Endothelial cell of umbilical vein (primary cell): ENCODE measurements around the gene CRISPLD2. TPM values are rescaled to one million over a fixed set of nuclear protein-coding genes. Genes with fewer than 3 reads are reported as not detected.
"Not testable (repeated sequence)": the region's sequence is repeated elsewhere in the genome, so short reads cannot be mapped to it uniquely, and the experiment has no call there.

ENCODE experiments used
- BruUV-seq: library from RNA; stranded (reverse); fragments of 400-500 nt; replicated peaks from 2 replicates; lab custom pipeline; 2021; lab: Mats Ljungman, UMichigan
- CTCF ChIA-PET: fragments of 300-600, 350-600 bp; sonication (Branson Sonifier 250); formaldehyde crosslinking; loops from one replicate; lab custom pipeline; 2021; ENCODE audit warnings: antibody characterized with exemption, inconsistent platforms; lab: Charles Lee
- POLR2A ChIA-PET: fragments of 300-600, 350-600 bp; sonication (Branson Sonifier 250); formaldehyde crosslinking; loops from one replicate; lab custom pipeline; 2021; ENCODE audit warnings: antibody characterized with exemption, inconsistent platforms; lab: Charles Lee
- DNase-seq: peaks from one replicate; pipeline ENCODE4 v3.0.0-alpha.2; 2011; ENCODE audit warnings: low read depth, low spot score
- FAIRE-seq: peaks from 2 replicates; lab custom pipeline; 2011; peaks lifted over from hg19 to GRCh38; lab: Jason Lieb, UNC
- H2AFZ ChIP-seq: 2 replicates; pipeline ENCODE4 v1.6.0; 2012; ENCODE audit warnings: low read depth, low read length, control low read depth, inconsistent platforms
- H3K27ac ChIP-seq: 2 replicates; pipeline ENCODE4 v1.5.1; 2011; ENCODE audit warnings: low read depth, mild to moderate bottlenecking, control low read depth, low read length, moderate library complexity; ENCODE audit not compliant: insufficient read depth
- H3K27me3 ChIP-seq, 2 experiments: 2 replicates each; pipeline versions ENCODE4 v1.6.0 to v1.6.1; 2011; ENCODE audit warnings: low read length in 2 of 2, mixed read lengths in 1 of 2; ENCODE audit not compliant: control insufficient read depth in 2 of 2, insufficient read depth in 2 of 2
- H3K36me3 ChIP-seq, 2 experiments: 2 replicates in 1 of 2; 3 replicates in 1 of 2; pipeline ENCODE4 v1.5.1; 2011; ENCODE audit warnings: low read length in 2 of 2, mild to moderate bottlenecking in 1 of 2, moderate library complexity in 1 of 2; ENCODE audit not compliant: control insufficient read depth in 2 of 2, insufficient read depth in 2 of 2; ENCODE audit errors: extremely low read depth in 1 of 2
- H3K4me1 ChIP-seq: 3 replicates; pipeline ENCODE4 v1.5.1; 2011; ENCODE audit warnings: mild to moderate bottlenecking, low read length; ENCODE audit not compliant: control insufficient read depth, insufficient read depth; ENCODE audit errors: extremely low read depth
- H3K4me2 ChIP-seq: 2 replicates; pipeline ENCODE4 v1.6.1; 2011; ENCODE audit warnings: low read length, control low read depth, mixed read lengths; ENCODE audit not compliant: insufficient read depth
- H3K4me3 ChIP-seq, 3 experiments: fragments of 200-600 bp in 1 of 3; sonication (generic), shearing (Covaris generic) in 1 of 3; replicated peaks in 1 of 3; 2 replicates each; pipeline ENCODE4 v1.5.1; 2011 to 2016; ENCODE audit warnings: control low read depth in 3 of 3, low read length in 3 of 3, mild to moderate bottlenecking in 2 of 3, inconsistent platforms in 1 of 3, low read depth in 1 of 3, moderate library complexity in 1 of 3; ENCODE audit not compliant: insufficient read depth in 1 of 3
- H3K79me2 ChIP-seq: 2 replicates; pipeline ENCODE4 v1.6.0; 2012; ENCODE audit warnings: low read length, inconsistent platforms; ENCODE audit not compliant: control insufficient read depth, insufficient read depth
- H3K9ac ChIP-seq: replicated peaks from 2 replicates; pipeline ENCODE3; 2011; ENCODE audit warnings: low read length, control low read depth; ENCODE audit not compliant: insufficient read depth; ENCODE audit errors: extremely low read depth
- H3K9me1 ChIP-seq: replicated peaks from 3 replicates; pipeline ENCODE4 v1.6.0; 2011; ENCODE audit warnings: mild to moderate bottlenecking, low read length; ENCODE audit not compliant: control insufficient read depth, insufficient read depth; ENCODE audit errors: extremely low read depth
- H3K9me3 ChIP-seq: replicated peaks from 2 replicates; pipeline ENCODE4 v1.5.1; 2012; ENCODE audit warnings: low read length, inconsistent platforms; ENCODE audit not compliant: control insufficient read depth, insufficient read depth
- H4K20me1 ChIP-seq: replicated peaks from 2 replicates; pipeline ENCODE3; 2011; ENCODE audit warnings: mild to moderate bottlenecking, low read length; ENCODE audit not compliant: control insufficient read depth, insufficient read depth; ENCODE audit errors: extremely low read depth
- EZH2 ChIP-seq: IDR thresholded peaks from 2 replicates; pipeline ENCODE4 v1.6.1; 2012; ENCODE audit warnings: borderline replicate concordance, low read depth, mild to moderate bottlenecking, moderate library complexity, low read length, inconsistent platforms; ENCODE audit not compliant: severe bottlenecking
- FOS ChIP-seq: IDR thresholded peaks from 2 replicates; pipeline ENCODE4 v1.6.1; 2011; ENCODE audit warnings: mild to moderate bottlenecking, low read length, moderate library complexity, borderline replicate concordance; ENCODE audit not compliant: insufficient read depth
- GATA2 ChIP-seq: IDR thresholded peaks from 2 replicates; pipeline ENCODE4 v1.7.0; 2011; ENCODE audit warnings: low read depth, mild to moderate bottlenecking, moderate library complexity, mixed read lengths, low read length; ENCODE audit not compliant: insufficient read length, insufficient read depth
- JUN ChIP-seq: IDR thresholded peaks from 2 replicates; pipeline ENCODE4 v1.6.1; 2011; ENCODE audit warnings: borderline replicate concordance, low read depth; ENCODE audit not compliant: insufficient read length, insufficient read depth
- MYC ChIP-seq: IDR thresholded peaks from one replicate; pipeline ENCODE4 v1.6.1; 2011; ENCODE audit warnings: mild to moderate bottlenecking, low read depth, low read length
- POLR2A ChIP-seq: IDR thresholded peaks from 2 replicates; pipeline ENCODE4 v1.6.1; 2012; ENCODE audit warnings: low read depth, mild to moderate bottlenecking, control low read depth, low read length
- POLR2AphosphoS5 ChIP-seq: IDR thresholded peaks from 2 replicates; pipeline ENCODE4 v1.6.1; 2012; ENCODE audit warnings: low read depth, mild to moderate bottlenecking, control low read depth, low read length, moderate library complexity; ENCODE audit not compliant: insufficient read depth
- dilution Hi-C: fragments of 300-500 bp; cut with MboI; formaldehyde crosslinking; loops from one replicate; pipeline ENCODE4 v1.15.0; 2019; ENCODE audit warnings: low sequenced_read_pairs; ENCODE audit not compliant: extremely low pct_ligation_motif_present
- intact Hi-C: fragments of 100-400 bp; cut with micrococcal nuclease; formaldehyde crosslinking; loops from one replicate; pipeline ENCODE4 v1.10.0; 2022
- polyA plus RNA-seq, 4 experiments: library from polyadenylated mRNA; depleted of rRNA in 3 of 4; stranded (reverse) in 3 of 4; unstranded in 1 of 4; fragments of >200 nt; gene quantifications; 2 replicates each; pipeline versions ENCODE4 v1.2.1 to v1.2.3, GENCODE V29; 2011 to 2012; ENCODE audit warnings: missing spikeins in 1 of 4
- total RNA-seq: library from RNA; stranded (reverse); gene quantifications from 2 replicates; pipeline ENCODE4 v1.2.3, GENCODE V29; 2021

CRISPLD2 gene
- total and polyA plus RNA-seq, 2 donors (not counting 3 experiments of a cell fraction or from before 2014, with no cell fraction given): 0.14 to 0.73 TPM

DNA sequence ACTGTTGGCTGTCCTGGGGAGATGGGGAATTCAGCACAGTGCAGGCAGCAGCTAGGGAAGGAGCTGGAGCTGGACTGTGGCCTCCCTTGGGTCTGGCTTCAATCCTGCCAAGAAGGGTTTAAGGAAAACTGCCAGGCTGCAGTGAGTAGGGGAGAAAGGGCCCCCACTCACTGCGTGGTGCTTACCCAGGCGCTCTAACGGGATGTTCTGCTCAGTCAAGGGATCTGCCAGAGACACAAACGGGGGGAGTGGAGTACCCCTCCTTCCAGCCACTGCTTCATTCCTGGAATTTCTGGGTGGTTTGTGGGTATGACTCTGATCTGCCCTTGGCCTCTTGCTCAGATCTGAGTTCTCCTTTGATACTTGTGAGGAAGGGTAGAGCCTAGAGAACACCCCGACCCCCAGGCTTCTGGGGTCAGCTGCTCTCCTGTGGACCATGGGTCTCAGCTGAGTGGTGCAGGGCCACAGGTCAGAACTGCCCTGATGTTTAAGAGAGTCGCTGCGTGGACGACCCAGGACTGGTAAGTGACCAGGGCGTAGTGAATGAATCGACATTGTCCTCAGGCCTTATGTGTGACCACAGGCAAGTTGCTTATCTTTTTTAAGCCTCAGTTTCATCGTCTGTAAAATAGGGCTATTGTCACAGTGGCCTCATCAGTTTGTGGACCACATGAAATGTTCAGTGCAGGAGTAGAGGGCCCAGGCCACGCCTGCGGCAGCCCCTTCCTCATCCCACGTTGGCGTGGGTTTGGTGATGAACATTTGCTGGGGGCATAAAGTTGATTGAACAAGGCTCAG is 9.6 kb downstream of the CRISPLD2 start:
- no peaks in the 10 kb centered on the region for H3K27me3 ChIP-seq

DNA sequence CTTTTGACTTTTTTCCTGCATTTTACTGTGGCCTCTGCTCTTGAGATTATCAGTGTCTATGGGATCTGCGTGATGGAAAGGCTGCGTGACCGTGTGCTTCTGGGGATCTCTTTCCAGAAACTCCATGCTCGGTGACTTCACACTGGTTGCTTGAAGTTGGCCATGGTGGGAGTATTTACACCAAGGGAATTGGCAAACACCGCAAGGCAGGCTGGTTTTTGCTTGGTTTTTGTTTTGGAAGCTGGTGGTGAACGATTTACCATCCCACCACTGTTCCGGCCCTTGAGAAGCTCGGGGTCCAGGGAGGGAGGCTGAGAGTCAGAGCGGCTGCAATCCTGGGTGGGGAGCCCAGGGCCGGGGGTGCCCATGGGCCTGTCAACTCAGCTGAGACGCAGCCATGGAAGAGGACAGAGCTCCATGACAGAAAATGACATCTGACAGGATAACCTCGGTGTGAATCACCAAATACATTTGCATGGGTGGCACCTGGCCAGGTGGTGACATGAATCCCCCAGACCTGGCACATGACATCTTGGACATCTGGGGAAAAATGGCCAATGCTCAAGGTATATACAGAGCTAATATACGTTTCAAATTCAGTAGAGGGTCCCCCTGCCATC is 11.1 kb downstream of the CRISPLD2 start:
- no peaks in the 10 kb centered on the region for H3K36me3 ChIP-seq
- H3K9me3 ChIP-seq: no peaks in the 10 kb centered on the region
- BruUV-seq: no TSS peak
- no peak for FAIRE-seq
- H3K27ac ChIP-seq: no peak overlapping the region
- intact Hi-C loops: no loop called here
- CTCF ChIA-PET: no interaction called here
- no peaks in the 10 kb centered on the region for H4K20me1 ChIP-seq
- POLR2A ChIA-PET: no interaction called here
- H3K4me3 ChIP-seq: no peak overlapping the region
- no peak overlapping the region for H3K9ac ChIP-seq
- H3K4me1 ChIP-seq: no peaks in the 10 kb centered on the region
- no peak for TF ChIP-seq JUN
- no peak for TF ChIP-seq EZH2
- TF ChIP-seq MYC: no peak
- TF ChIP-seq POLR2A: no peak
- dilution Hi-C loops: no loop called here
- no peaks in the 10 kb centered on the region for H3K9me1 ChIP-seq
- H3K27me3 ChIP-seq: no peaks in the 10 kb centered on the region
- H3K79me2 ChIP-seq: no peaks in the 10 kb centered on the region
- no peak overlapping the region for H2AFZ ChIP-seq
- DNase-seq: no peak
- H3K4me2 ChIP-seq: no peak overlapping the region

More for the DNA sequence above, 9.6 kb downstream of the CRISPLD2 start:
- Histone ChIP-seq H3K4me3 (no peak overlapping the region), H3K79me2 (no peaks in the 10 kb centered on the region), H3K4me2 (no peak overlapping the region), H3K9me1 (no peaks in the 10 kb centered on the region), H3K27ac (no peak overlapping the region), H3K36me3 (no peaks in the 10 kb centered on the region), H3K9ac (no peak overlapping the region), H3K9me3 (no peaks in the 10 kb centered on the region), H3K4me1 (no peaks in the 10 kb centered on the region), H4K20me1 (no peaks in the 10 kb centered on the region), H2AFZ (no peak overlapping the region)
- TF ChIP-seq FOS (no peak), EZH2 (no peak), POLR2AphosphoS5 (no peak), GATA2 (no peak)
- intact Hi-C loops (no loop called here), dilution Hi-C loops (no loop called here)
- POLR2A ChIA-PET: no interaction called here
- DNase-seq (no peak), FAIRE-seq (no peak)
- no TSS peak for BruUV-seq
- CTCF ChIA-PET: interaction anchor here (1.0 kb wide), 1 partner anchor 49 kb away, joined by 3 read pairs; no protein-coding TSS in a partner anchor

DNA sequence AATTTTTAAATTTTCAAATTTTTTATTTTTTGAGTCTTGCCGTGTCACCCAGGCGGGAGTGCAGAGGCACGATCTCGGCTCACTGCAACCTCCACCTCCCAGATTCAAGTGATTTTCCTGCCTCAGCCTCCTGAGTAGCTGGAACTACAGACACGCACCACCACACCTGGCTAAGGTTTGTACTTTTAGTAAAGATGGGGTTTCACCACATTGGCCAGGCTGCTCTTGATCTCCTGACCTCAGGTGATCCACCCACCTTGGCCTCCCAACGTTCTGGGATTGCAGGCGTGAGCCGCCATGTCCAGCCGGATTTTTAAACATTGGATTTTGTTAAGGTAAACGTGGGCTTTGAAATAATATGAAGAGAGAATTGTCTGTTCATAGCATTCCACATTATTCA is 11.9 kb downstream of the CRISPLD2 start:
- intact Hi-C loops, H3K9ac ChIP-seq, H3K9me3 ChIP-seq, DNase-seq, H3K4me2 ChIP-seq, H3K36me3 ChIP-seq, H3K9me1 ChIP-seq, H3K79me2 ChIP-seq, H2AFZ ChIP-seq, POLR2A ChIA-PET, H3K4me3 ChIP-seq, H4K20me1 ChIP-seq, H3K4me1 ChIP-seq, FAIRE-seq, H3K27ac ChIP-seq, H3K27me3 ChIP-seq, dilution Hi-C loops, BruUV-seq: not testable (repeated sequence)
- CTCF ChIA-PET: interaction anchor here (0.8 kb wide), 1 partner anchor 11 kb away, joined by 3 read pairs; no protein-coding TSS in a partner anchor
